M059J (cell line): Measurements from ENCODE around the gene HYI. TPM values are rescaled to one million over a fixed set of nuclear protein-coding genes. Genes with fewer than 3 reads are reported as not detected.
"Not testable (repeated sequence)": the region's sequence is repeated elsewhere in the genome, so short reads cannot be mapped to it uniquely, and the experiment has no call there.

Experiments used
- DNase-seq: peaks from one replicate; pipeline ENCODE4 v3.0.0-alpha.2; 2012; ENCODE audit warnings: low read depth
- total RNA-seq: library from RNA; depleted of rRNA; stranded (reverse); fragments of >200 nt; shearing (Covaris generic); gene quantifications from 2 replicates; pipeline ENCODE4 v1.2.3, GENCODE V29; 2014; rRNA removed

The HYI gene
- 43.7 and 50.9 TPM in 2 replicates for total RNA-seq

- peak; percentile 93 for DNase-seq
These were observed at the start of gene HYI for GRCh38 chr1:43453442-43454269. Gene HYI, minus strand, starts transcription at chr1:43453931. Its CDS starts 138 bp downstream, at chr1:43453793.

DNA sequence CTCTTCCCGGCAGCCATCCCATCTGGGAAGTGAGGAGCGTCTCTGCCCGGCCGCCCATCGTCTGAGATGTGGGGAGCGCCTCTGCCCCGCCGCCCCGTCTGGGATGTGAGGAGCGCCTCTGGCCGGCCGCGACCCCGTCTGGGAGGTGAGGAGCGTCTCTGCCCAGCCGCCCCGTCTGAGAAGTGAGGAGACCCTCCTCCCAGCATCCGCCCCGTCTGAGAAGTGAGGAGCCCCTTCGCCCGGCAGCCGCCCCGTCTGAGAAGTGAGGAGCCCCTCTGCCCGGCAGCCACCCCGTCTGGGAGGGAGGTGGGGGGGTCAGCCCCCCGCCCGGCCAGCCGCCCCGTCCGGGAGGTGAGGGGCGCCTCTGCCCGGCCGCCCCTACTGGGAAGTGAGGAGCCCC, 48.1 kb upstream of the HYI start:
- not testable (repeated sequence) for DNase-seq

DNA sequence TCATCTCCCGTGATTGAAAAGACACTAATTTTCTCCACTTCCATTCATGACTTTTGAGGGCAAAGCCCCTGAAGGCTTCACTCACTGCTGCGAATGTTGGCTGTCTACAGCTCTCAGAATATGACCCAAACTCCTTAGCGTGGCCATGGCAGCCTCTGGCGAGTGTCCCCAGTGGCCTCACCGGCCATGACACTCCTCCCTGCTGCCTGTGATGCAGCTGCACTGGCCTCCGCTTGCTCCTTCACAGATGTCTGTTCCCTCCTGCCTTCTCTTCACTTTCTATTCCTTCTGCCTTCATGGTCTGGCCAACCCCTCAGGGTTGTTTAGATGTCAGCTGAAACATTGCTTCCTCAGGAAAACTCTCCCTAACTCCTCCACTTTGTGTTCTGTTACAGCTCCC, 46.2 kb upstream of the HYI start:
- no peak for DNase-seq

GRCh38 chr1:43495204-43495603, 41.5 kb upstream of the HYI start:
- DNase-seq: no peak

DNA sequence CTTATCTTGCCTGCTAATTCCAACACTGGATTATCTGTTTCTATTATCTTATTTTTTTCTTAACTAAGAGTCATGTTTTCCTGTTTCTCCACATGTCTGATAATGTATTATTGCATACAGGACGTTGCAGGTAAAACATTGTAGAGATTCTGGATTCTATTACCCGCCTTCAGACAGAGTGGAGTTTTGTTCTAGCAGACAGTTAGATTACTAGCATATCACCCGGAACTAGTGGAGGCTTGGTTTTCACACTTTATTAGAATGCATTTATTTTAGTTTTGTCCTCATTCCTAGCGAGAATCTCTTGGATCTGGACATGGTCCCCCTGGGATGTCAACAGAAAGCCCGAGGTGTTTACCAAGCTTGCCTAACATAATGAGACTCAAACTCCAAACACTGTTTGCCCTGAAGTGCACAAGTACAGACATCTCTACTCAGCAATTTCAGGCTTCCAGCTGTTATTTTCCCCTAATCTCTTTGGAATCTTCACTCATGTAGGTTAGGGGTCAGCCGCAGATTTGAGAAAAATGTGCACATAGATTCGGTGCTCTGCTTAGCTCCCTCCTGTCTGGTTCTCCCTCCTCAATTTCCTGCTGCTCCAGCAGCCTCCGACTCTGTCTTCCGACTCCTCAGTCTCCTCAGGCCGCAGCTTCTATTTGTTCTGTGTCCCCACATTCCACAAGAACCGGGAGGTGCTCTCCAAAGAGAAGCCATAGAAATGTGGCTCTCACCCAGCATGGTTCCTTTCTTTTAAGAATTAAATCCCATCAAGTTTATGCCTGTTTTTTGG, 40.1 kb upstream of the HYI start:
- DNase-seq: no peak

GRCh38 chr1:43492826-43493225, 39.1 kb upstream of the HYI start:
- peak; percentile 86 for DNase-seq

DNA sequence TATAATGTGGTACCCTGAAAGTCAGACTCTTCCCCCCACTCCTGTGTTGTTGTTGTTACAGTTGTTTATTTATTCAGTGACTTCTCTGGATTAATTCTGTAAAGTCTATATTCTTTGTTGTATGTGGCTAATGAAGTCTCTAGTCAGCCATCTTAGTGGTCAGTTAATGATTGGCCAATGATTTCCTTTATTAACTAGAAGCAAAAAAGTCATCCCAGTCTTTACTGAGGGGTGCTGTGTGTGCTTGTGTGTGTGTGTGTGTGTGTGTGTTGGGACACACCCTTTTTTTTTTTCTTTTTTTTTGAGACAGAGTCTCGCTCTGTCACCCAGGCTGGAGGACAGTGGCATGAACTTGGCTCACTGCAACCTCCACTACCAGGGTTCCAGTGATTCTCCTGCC, 37.3 kb upstream of the HYI start:
- no peak for DNase-seq

- no peak for DNase-seq
These were observed 34.4 kb upstream of the HYI start for GRCh38 chr1:43488165-43488564.

GRCh38 chr1:43484367-43484766, 30.6 kb upstream of the HYI start:
- DNase-seq: no peak

- DNase-seq: no peak
These were observed 28.5 kb upstream of the HYI start for GRCh38 chr1:43482215-43482614.

DNA sequence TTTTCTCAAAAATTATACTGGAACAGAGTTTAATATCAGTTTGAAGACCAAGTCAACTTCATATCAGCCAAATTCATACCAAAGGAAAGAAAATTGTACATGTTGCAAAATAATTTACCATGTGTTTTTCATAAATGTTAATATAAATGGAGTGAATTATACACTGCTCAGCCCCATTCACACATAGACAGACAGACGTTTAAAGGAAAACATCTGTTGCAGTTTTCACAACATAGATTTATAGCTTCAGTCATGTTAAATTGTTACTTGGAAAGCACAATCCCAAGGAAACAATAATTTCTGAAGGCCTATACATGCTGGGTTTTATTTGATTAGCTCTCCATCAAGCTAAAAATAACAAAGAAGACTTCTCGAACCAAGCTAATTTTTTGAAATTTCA, 27.8 kb upstream of the HYI start:
- DNase-seq: no peak

DNA sequence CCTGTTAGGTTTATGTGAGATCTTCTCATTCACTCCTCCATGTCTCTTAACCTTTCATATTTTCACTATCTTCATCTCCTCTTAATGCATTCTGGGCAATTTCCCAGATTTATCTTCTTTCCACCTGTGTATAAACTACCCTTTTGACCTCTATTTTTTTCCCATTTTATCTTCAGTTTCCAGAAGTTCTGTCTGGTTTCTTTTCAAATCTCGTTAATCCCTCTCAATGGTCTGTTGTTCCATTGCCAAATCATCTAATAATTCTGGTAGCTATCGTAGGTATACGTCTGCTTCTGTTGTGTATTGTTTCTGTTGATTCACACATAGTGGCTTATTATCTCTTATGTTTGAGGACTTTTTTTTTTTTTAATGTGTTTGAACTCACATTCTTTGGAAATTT, 25.7 kb upstream of the HYI start:
- no peak for DNase-seq

GRCh38 chr1:43477716-43478115, 24.0 kb upstream of the HYI start:
- no peak for DNase-seq

DNA sequence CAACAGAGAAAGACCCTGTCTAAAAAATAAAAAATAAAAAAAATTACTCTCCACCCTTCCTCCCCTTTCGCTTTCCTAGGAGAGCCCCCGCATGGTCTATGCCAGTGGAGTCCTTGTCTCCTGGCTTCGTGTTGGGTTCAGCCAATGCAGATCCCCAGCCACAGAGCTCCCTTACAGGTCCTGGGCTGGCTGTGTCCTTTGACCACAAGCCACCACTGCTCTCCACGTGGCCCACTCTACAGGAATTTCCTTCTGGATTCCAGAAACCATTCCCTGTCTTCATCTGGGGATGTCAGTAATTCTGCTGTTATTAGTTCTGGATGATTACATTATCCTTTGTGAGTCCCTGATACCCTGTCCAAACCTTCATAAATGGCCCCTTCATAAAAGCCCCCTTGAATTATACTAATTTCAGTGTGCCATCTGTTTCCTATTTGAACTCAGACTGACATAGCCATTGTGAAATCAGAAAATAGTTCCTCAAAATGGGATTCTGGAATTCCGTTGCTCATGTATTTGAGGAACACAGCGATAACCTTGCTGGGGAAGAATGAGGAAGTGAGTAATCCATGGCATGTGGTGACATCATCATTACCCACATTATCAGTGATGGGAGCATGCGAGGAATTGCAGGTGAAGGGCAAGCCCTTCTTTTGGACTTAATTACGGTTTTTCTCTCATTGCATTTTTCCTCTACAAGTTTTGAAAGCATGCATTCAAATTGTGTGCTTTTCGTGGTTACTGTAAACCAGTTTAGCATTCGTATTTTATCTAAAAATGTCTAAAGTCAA, 22.1 kb upstream of the HYI start:
- DNase-seq: peak; percentile 83

GRCh38 chr1:43473463-43473862, 19.7 kb upstream of the HYI start:
- no peak for DNase-seq

DNA sequence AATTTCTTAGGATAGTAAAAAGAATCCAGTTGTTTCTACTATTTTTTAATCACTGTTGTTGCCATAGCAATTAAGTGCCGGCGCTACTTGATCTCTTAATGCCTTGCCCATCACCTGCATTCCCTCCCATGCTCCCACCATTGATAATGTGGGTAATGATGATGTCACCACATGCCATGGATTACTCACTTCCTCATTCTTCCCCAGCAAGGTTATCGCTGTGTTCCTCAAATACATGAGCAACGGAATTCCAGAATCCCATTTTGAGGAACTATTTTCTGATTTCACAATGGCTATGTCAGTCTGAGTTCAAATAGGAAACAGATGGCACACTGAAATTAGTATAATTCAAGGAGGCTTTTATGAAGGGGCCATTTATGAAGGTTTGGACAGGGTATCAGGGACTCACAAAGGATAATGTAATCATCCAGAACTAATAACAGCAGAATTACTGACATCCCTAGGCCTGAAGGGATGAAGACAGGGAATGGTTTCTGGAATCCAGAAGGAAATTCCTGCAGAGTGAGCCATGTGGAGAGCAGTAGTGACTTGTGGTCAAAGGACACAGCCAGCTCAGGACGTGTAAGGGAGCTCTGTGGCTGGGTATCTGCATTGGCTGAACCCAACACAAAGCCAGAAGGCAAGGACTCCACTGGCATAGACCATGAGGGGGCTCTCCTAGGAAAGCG, 18.9 kb upstream of the HYI start:
- DNase-seq: peak; percentile 98

GRCh38 chr1:43472087-43472462, 18.3 kb upstream of the HYI start:
- DNase-seq: peak; percentile 34

DNA sequence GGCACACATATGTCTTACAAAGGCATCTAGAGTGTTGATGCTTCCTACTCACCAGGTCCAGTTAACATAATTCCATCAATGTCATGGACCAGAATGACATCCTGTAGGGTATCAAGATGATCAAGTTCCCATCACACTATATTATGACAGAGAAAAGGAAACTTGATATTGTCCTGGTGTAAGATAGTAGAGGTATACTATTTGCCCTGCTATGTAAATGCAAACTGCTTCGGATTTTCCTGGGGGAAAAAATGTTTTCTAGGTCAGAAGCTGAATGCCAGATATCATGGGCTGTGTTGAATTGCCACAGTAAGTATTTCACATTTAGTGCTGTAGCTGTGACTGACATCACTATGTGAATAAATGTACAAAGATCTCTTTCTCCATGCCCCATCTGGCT, 16.2 kb upstream of the HYI start:
- no peak for DNase-seq

DNA sequence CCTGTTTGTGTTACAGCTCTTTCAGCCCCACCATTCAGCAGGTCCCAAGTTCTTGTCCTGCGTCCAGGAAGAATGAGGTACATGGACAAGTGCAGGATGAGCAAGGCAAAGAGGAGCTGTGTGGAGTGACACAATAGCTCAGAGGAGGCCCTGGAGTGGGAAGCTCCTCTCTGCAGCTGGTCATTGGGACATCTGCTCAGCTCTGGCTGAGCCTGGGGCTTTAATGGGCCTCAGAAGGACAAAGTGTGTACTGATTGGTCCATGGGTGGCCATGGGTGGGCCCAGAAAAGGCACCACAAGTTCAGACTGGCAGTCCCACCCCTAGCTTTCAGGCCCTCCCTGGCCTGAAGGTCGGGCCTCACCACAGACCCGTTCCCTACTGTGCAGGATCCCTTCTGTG, 14.7 kb upstream of the HYI start:
- no peak for DNase-seq

- peak; percentile 70 for DNase-seq
These were observed 12.7 kb upstream of the HYI start for GRCh38 chr1:43466403-43466802.

DNA sequence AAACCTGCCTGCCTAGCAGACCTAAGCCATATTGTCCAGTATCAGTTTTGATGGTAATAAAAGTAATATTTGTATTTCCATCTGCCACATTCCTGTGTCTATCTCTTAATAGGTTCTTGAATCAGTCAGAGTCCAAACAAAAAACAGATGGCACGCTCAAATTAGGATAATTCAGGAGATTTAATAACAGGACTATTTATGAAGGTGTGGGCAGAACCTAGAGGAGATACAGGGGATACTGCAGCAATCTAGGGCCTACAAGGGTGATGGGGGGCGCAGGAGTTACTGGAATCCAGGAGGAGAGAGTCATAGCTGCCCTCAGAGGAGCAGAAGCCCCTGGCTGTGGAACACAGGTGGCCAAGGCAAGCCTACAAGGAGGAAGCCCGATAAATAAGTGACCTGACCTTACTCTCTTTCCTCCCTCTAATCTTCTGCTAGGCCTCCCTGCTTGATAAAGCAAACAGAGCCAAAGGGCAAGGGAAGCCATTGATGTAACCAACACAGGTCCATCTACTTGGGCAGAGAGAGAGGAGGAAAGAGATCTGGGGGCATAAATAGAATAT, 11.9 kb upstream of the HYI start:
- DNase-seq: no peak
